Choroid plexus epithelial cell (primary cell): ENCODE data around the gene ITGB1BP1.

Source experiments
- DNase-seq: peaks from one replicate; pipeline ENCODE4 v3.0.0-alpha.2; 2010; ENCODE audit warnings: low read depth
- H3K4me3 ChIP-seq: 2 replicates; pipeline ENCODE4 v1.5.1; 2011; ENCODE audit warnings: low read depth, mild to moderate bottlenecking, control low read depth, low read length, moderate library complexity
- TF ChIP-seq, protein P1 (sequence below): conservative IDR thresholded peaks from 2 replicates; pipeline ENCODE4 v1.5.1; 2011; ENCODE audit warnings: low read depth, mild to moderate bottlenecking, control low read depth, inconsistent platforms, low read length, moderate library complexity

ITGB1BP1 gene

DNA sequence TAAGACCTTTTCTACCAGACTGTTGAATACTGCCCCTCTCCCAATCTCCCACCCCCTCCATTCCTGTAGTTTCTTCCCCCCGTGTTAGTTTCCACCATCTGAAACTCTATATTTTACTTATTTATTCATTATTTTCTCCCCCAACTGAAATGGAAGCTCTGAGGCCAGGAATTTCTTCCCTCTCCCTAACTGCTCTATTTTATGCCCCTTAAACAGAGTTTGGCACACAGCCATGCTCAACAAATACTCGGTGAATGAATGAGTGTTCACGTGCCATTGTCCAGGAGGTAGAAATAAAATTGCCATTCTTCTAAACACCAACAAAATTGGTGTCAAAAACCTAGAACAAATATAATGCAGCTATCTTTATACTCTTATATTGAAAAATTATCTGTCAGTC is 5.6 kb downstream of the ITGB1BP1 start:
- no peak for DNase-seq
- no peak overlapping the region for H3K4me3 ChIP-seq
- TF ChIP-seq, protein P1, sequence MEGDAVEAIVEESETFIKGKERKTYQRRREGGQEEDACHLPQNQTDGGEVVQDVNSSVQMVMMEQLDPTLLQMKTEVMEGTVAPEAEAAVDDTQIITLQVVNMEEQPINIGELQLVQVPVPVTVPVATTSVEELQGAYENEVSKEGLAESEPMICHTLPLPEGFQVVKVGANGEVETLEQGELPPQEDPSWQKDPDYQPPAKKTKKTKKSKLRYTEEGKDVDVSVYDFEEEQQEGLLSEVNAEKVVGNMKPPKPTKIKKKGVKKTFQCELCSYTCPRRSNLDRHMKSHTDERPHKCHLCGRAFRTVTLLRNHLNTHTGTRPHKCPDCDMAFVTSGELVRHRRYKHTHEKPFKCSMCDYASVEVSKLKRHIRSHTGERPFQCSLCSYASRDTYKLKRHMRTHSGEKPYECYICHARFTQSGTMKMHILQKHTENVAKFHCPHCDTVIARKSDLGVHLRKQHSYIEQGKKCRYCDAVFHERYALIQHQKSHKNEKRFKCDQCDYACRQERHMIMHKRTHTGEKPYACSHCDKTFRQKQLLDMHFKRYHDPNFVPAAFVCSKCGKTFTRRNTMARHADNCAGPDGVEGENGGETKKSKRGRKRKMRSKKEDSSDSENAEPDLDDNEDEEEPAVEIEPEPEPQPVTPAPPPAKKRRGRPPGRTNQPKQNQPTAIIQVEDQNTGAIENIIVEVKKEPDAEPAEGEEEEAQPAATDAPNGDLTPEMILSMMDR = no peak

DNA sequence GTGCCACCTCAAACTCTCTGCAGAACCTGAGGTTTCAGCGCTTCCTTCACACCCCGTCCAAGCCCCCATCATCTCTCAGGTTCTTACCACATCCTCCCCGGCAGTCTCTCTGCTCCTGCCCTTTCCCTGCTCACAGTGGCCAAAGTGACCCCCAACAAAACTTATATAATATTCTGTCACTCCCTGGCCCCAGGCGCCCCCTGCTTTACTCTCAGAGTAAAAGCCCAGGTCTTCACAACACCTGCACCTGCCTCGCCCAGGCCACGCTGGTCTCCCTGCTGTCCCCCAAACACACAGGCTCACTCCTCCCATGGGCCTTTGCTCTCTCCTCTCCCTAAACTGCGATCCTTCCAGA is 6.4 kb downstream of the ITGB1BP1 start:
- TF ChIP-seq, protein P1 = no peak
- DNase-seq = no peak

DNA sequence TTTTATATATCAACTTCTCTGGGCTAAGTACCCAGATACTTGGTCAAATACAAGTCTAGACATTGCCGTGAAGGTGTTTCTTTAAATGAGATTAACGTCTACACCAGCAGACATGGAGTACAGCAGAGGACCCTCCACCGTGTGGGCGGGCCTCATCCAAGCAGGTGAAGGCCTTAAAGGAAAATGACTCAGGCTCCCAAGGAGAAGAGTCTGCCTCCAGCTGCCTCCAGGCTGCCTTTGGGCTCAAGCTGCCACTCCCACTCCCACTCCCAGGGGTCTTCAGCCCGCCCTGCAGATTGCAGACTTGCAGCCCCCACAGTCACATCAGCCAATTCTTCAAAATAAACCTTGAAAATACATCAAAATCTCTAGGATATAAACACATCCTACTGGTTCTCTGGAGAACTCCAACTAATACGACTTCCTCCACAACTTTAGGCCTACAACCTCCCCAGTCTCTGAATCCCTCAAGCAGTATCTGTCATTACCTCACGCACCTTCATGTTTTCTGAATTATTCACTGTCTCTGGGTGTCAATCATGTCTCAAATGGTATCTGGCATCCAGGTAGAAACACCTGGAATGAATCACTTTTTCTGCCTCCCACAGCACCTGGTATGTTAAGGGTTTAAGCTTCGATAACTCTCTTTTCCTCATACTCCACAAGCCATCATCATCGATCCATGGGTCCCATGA is 6.9 kb downstream of the ITGB1BP1 start:
- TF ChIP-seq, protein P1 = no peak
- no peak for DNase-seq
- no peak overlapping the region for H3K4me3 ChIP-seq

More for the DNA sequence above, 6.4 kb downstream of the ITGB1BP1 start:
- no peak overlapping the region for H3K4me3 ChIP-seq

DNA sequence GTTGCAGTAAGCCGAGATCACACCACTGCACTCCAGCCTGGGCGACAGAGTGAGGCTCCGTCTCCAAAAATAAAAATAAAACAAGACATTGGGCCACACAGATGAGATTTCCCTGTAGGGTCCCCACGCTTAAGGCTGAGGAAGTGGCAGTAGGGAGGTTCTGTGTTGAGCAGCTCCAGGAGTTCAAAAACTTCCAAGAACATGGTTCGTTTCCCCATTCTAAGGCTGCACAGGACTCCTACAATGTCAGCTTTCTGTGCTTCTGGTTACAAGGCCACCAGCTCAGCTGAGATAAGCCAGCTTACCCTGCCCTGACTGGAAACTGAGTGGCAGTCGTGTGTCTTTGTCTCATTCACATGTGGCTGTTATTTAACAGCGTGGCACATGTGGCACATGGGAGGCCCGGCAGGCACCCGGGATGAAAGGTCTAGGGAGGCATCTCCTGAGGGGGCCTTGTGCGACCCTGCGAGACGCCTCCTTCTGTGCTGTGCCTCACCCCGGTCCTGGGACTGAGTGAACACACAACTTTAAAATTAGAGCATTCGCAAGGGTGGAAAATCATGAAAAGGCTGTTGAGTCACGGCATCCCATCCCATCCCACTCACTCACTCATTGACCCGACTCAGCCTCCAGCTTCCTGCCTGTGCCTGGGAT is 7.7 kb downstream of the ITGB1BP1 start:
- H3K4me3 ChIP-seq = no peak overlapping the region
- TF ChIP-seq, protein P1 = no peak
- DNase-seq = no peak

DNA sequence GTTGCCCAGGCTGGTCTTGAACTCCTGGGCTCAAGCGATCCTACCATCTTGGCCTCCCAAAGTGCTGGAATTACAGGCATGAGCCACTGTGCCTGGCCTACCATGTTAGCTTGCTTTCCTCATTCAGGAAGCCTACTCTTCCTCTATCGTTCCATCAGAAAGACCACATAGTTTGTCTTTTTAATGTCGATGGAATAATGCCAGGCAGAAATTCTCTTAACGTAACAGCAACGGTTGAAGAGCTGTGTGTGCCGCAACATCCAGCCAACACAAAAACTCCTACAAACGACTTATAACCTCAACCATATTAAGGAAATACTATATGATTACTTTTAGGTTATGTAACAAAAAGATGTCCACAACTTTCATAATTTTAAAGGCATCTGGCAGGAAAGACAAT is 10.5 kb downstream of the ITGB1BP1 start:
- TF ChIP-seq, protein P1 = no peak
- no peak overlapping the region for H3K4me3 ChIP-seq
- no peak for DNase-seq

DNA sequence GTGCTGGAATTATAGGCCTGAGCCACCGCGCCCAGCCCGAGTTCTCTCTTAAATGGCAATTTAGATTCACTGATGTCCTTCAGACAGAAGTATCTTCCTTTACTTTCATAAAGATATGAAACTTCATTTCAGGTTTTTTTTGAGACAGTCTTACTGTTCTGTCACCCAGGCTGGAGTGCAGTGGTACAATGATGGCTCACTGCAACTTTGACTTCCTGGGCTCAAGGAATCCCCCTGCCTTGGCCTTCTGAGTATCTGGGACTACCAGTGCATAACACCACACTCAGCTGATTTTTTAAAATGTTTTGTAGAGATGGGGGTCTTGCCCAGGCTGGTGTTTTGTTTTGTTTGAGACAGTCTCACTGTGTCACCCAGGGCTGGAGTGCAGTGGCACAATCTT is 13.2 kb downstream of the ITGB1BP1 start:
- no peak for DNase-seq
- TF ChIP-seq, protein P1 = no peak
- no peak overlapping the region for H3K4me3 ChIP-seq

DNA sequence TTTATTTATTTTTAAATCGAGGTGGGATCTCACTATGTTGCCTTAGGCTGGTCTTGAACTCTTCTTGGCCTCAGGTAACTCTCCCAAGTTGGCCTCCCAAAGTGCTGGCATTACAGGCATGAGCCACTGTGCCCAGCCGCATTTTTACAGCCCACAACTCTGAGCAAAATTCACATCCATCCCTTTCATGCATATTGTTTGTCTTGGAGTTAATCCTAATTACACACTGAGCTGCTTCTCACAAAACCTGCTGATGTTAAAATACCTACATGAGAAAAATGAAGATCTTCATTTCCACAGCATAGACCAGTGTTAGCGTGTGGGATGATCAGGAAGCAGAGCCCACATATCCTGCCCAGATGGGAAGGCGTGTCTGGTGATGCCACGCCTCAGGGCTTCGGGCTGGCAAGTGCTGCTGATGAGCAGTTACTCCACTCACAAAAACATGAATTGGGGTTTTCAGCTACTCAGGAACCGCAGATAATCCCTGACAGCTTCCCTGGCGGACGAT is 14.6 kb downstream of the ITGB1BP1 start:
- H3K4me3 ChIP-seq = no peak overlapping the region
- TF ChIP-seq, protein P1 = no peak
- peak; percentile 37 for DNase-seq
